GM23338 (cell line): ENCODE data around the gene TM9SF4. TPM values are rescaled to one million over a fixed set of nuclear protein-coding genes. Genes with fewer than 3 reads are reported as not detected.

Experiments
- ATAC-seq: fragments of 200-7000 bp; cut with Tn5 transposase; 3 replicates; pipeline ENCODE4 v1.9.1; 2020
- DNase-seq: peaks from one replicate; pipeline ENCODE4 v3.0.0-alpha.2; 2015; ENCODE audit warnings: low spot score
- H2AFZ ChIP-seq: fragments of 200-600 bp; sonication (generic); 2 replicates; pipeline ENCODE4 v1.8.0; 2016; ENCODE audit warnings: antibody characterized with exemption, mild to moderate bottlenecking, moderate library complexity
- H3F3A ChIP-seq: fragments of 200-600 bp; sonication (generic); replicated peaks from 2 replicates; pipeline ENCODE4 v1.8.0; 2017; ENCODE audit warnings: antibody characterized with exemption, mixed run types, low read depth
- H3K27ac ChIP-seq: fragments of 200-600 bp; sonication (generic); 2 replicates; pipeline ENCODE4 v1.6.1; 2016; ENCODE audit warnings: low read depth
- H3K27me3 ChIP-seq: fragments of 200-600 bp; sonication (generic); 2 replicates; pipeline ENCODE4 v1.8.0; 2016; ENCODE audit warnings: mild to moderate bottlenecking, mixed run types, moderate library complexity; ENCODE audit not compliant: insufficient read depth
- H3K36me3 ChIP-seq: fragments of 200-600 bp; sonication (generic); 2 replicates; pipeline ENCODE4 v1.8.0; 2016; ENCODE audit warnings: mild to moderate bottlenecking; ENCODE audit not compliant: insufficient read depth
- H3K4me1 ChIP-seq: fragments of 200-600 bp; sonication (generic); 2 replicates; pipeline ENCODE4 v1.8.0; 2016; ENCODE audit warnings: mild to moderate bottlenecking, moderate library complexity; ENCODE audit not compliant: insufficient read depth
- H3K4me2 ChIP-seq: fragments of 200-600 bp; sonication (generic); 2 replicates; pipeline ENCODE4 v1.7.1; 2017; ENCODE audit warnings: mixed run types
- H3K4me3 ChIP-seq: fragments of 200-600 bp; sonication (generic); 2 replicates; pipeline ENCODE4 v1.6.1; 2016; ENCODE audit warnings: mixed run types
- H3K79me2 ChIP-seq: fragments of 200-600 bp; sonication (generic); replicated peaks from 2 replicates; pipeline ENCODE4 v1.8.0; 2017; ENCODE audit warnings: mild to moderate bottlenecking; ENCODE audit not compliant: insufficient read depth
- H3K9me2 ChIP-seq: fragments of 200-600 bp; sonication (generic); 2 replicates; pipeline ENCODE4 v1.8.0; 2017; ENCODE audit not compliant: insufficient read depth
- H4K20me1 ChIP-seq: fragments of 200-600 bp; sonication (generic); replicated peaks from 2 replicates; pipeline ENCODE4 v1.8.0; 2017; ENCODE audit warnings: mild to moderate bottlenecking; ENCODE audit not compliant: insufficient read depth
- H3K27ac Mint-ChIP-seq: 2 replicates; pipeline ENCODE4 v1.8.0; 2020; ENCODE audit warnings: inconsistent platforms, mild to moderate bottlenecking, moderate library complexity, mixed read lengths
- H3K27me3 Mint-ChIP-seq: 3 replicates; pipeline ENCODE4 v1.8.0; 2022; ENCODE audit warnings: low read depth, mild to moderate bottlenecking, moderate library complexity, mixed read lengths, inconsistent platforms; ENCODE audit not compliant: insufficient read depth, poor library complexity
- H3K36me3 Mint-ChIP-seq: 3 replicates; pipeline ENCODE4 v1.8.0; 2021; ENCODE audit warnings: low read depth, mild to moderate bottlenecking, inconsistent platforms, moderate library complexity, mixed read lengths
- H3K4me1 Mint-ChIP-seq: 3 replicates; pipeline ENCODE4 v1.8.0; 2020; ENCODE audit warnings: mild to moderate bottlenecking, inconsistent platforms, mixed read lengths
- H3K4me3 Mint-ChIP-seq: 3 replicates; pipeline ENCODE4 v1.8.0; 2021; ENCODE audit warnings: moderate library complexity, mild to moderate bottlenecking, inconsistent platforms, mixed read lengths
- H3K9me3 Mint-ChIP-seq: 3 replicates; pipeline ENCODE4 v1.8.0; 2020; ENCODE audit warnings: moderate library complexity, mild to moderate bottlenecking, inconsistent platforms, mixed read lengths
- CTCF ChIP-seq, 2 experiments: fragments of 200-600 bp in 1 of 2; sonication (generic) in 1 of 2; conservative IDR thresholded peaks; 2 replicates each; pipeline versions ENCODE4 v1.5.1 to v1.6.1; 2016 to 2017; ENCODE audit warnings: antibody characterized with exemption in 2 of 2, low read depth in 2 of 2, mild to moderate bottlenecking in 2 of 2, moderate library complexity in 1 of 2
- ETS1 ChIP-seq: IDR thresholded peaks from 2 replicates; pipeline ENCODE4 v1.6.1; 2016; ENCODE audit warnings: antibody characterized with exemption
- EZH2 ChIP-seq: fragments of 200-600 bp; sonication (generic); IDR thresholded peaks from one replicate; pipeline ENCODE4 v1.8.0; 2017; ENCODE audit warnings: antibody characterized with exemption, mild to moderate bottlenecking, low read depth; ENCODE audit not compliant: unreplicated experiment
- EZH2phosphoT487 ChIP-seq: fragments of 200-600 bp; sonication (generic); IDR thresholded peaks from one replicate; pipeline ENCODE4 v1.8.1; 2018; ENCODE audit warnings: antibody characterized with exemption; ENCODE audit not compliant: unreplicated experiment
- JUNB ChIP-seq: IDR thresholded peaks from one replicate; pipeline ENCODE4 v1.6.1; 2016; ENCODE audit warnings: antibody characterized with exemption; ENCODE audit not compliant: unreplicated experiment
- NANOG ChIP-seq: IDR thresholded peaks from 2 replicates; pipeline ENCODE4 v1.6.1; 2016; ENCODE audit warnings: antibody characterized with exemption, borderline replicate concordance
- POLR2AphosphoS5 ChIP-seq: IDR thresholded peaks from 2 replicates; pipeline ENCODE4 v1.6.1; 2016; ENCODE audit warnings: antibody characterized with exemption, low read depth
- REST ChIP-seq: IDR thresholded peaks from one replicate; pipeline ENCODE4 v1.6.1; 2018; ENCODE audit warnings: antibody characterized with exemption; ENCODE audit not compliant: unreplicated experiment
- STAT1 ChIP-seq: IDR thresholded peaks from one replicate; pipeline ENCODE4 v1.6.1; 2016; ENCODE audit warnings: antibody characterized with exemption; ENCODE audit not compliant: unreplicated experiment
- polyA plus RNA-seq: library from polyadenylated mRNA; unstranded; fragments of >200 nt; fragmentation: Nextera tagmentation; extraction: Ambion mirVana; gene quantifications from 2 replicates; pipeline ENCODE4 v1.2.1, GENCODE V29; 2016
- total RNA-seq: library from RNA; depleted of rRNA; stranded (reverse); fragments of >200 nt; shearing (Covaris generic); gene quantifications from 2 replicates; pipeline ENCODE4 v1.2.3, GENCODE V29; 2014

The TM9SF4 gene
- total and polyA plus RNA-seq, 2 experiments from 2014 or later: 20.4 to 52.6 TPM

- TF ChIP-seq REST (no peak), JUNB (no peak), CTCF (conservative IDR thresholded peaks at IDR 0.05; ENCODE audit: low read depth in 2 of 2) (no peak), EZH2phosphoT487 (no peak), NANOG (no peak), EZH2 (no peak), POLR2AphosphoS5 (no peak), ETS1 (no peak)
These were observed 30.7 kb upstream of the TM9SF4 start (continued) for GRCh38 chr20:32078791-32079190.

GRCh38 chr20:32079655-32080109, 29.8 kb upstream of the TM9SF4 start:
- Histone ChIP-seq H4K20me1 (no peaks in the 10 kb centered on the region), H3K79me2 (no peaks in the 10 kb centered on the region), H3K4me2 (no peak overlapping the region), H3K36me3 (no peaks in the 10 kb centered on the region), H3K4me3 (no peak overlapping the region), H3K4me1 (no peaks in the 10 kb centered on the region), H3K9me2 (0 out of 2 replicates have a peak, but pooled peaks cover 4% of the 10 kb centered on the region), H3K27ac (no peak overlapping the region), H2AFZ (peak overlapping the region; percentile 79; the same call in 1 of the 2 replicates), H3K27me3 (no peaks in the 10 kb centered on the region), H3F3A (no peaks in the 10 kb centered on the region)
- TF ChIP-seq CTCF (conservative IDR thresholded peaks at IDR 0.05; ENCODE audit: low read depth in 2 of 2) (peak; percentile 24 to 63; a peak in 3 of 4 replicates), STAT1 (no peak)
- DNase-seq (peak; percentile 45), ATAC-seq (peak; percentile 46)
- no peak overlapping the region for H3K4me3 Mint-ChIP-seq
- no peaks in the 10 kb centered on the region for H3K4me1 Mint-ChIP-seq
- peaks cover 4% of the 10 kb centered on the region for H3K27me3 Mint-ChIP-seq
- H3K9me3 Mint-ChIP-seq: no peaks in the 10 kb centered on the region
- no peaks in the 10 kb centered on the region; the same call in 2 of the 3 replicates for H3K36me3 Mint-ChIP-seq
- H3K27ac Mint-ChIP-seq: no peak overlapping the region
